GM23248 (cell line): ENCODE data around the gene SKI.

Experiments used
- EZH2 ChIP-seq: fragments of 200-600 bp; sonication (generic); IDR thresholded peaks from 2 replicates; pipeline ENCODE4 v1.6.1; 2018; ENCODE audit warnings: antibody characterized with exemption, mild to moderate bottlenecking; ENCODE audit not compliant: insufficient read depth, poor library complexity, severe bottlenecking
- EZH2phosphoT487 ChIP-seq: fragments of 200-600 bp; sonication (generic); IDR thresholded peaks from 2 replicates; pipeline ENCODE4 v1.6.1; 2018; ENCODE audit warnings: antibody characterized with exemption, moderate library complexity, mild to moderate bottlenecking, low read depth; ENCODE audit not compliant: insufficient read depth

DNA sequence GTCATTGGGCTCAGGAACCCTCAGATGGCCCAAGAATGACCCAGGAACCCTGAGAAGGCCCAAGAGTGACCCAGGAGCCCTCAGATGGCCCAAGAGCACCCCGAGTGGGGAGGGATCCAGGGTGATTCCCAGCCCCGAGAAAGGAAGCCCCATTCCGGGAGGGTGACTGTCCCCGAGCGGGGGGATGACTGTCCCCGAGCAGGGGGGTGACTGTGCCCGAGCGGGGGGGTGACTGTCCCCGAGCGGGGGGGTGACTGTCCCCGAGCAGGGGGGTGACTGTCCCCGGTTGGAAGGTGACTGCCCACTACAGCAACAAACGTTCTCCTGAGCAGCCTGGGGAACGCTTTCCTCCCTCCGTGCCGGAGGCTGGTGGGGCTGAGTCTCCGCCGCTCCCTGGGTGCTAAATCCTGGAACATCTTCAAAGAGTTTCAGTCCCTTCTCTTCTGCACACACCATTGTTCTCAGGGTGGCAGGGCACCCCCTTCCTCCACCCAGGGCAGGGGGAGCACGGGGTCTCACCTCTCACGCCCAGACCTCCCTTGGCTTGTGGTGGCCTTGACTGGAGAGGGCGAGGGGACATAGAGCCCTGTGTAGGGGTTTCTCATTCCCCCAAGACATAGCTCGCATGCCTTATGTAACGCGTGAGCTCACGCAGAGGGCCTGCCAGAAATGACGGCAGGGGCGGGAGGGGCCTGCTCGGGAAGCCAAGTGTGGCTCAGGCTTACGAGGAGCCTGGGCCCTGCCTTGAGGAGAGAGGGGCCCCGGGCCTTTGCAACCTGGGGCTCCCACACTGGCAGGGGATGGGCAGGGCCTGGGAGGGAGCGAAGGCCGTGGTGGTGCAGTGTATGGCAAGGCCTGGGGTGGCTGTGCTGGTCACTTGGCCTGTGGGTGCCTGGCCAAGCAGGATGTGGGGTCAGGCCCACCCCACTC, 14.3 kb upstream of the SKI start:
- TF ChIP-seq EZH2 (no peak), EZH2phosphoT487 (no peak)
